SK-N-SH (cell line): ENCODE data around the gene AGBL4.

Experiments
- EP300 ChIP-seq, 2 experiments: IDR thresholded peaks; 2 replicates each; pipeline versions ENCODE4 v1.4.0 to v1.6.1; 2012; ENCODE audit warnings: borderline replicate concordance in 1 of 2, low read depth in 1 of 2, low read length in 1 of 2
- RFX5 ChIP-seq: IDR thresholded peaks from 2 replicates; pipeline ENCODE4 v1.6.1; 2012; ENCODE audit warnings: mild to moderate bottlenecking, improper control_type of control experiment, low read length
- SIN3A ChIP-seq: IDR thresholded peaks from 2 replicates; pipeline ENCODE4 v1.6.1; 2012; ENCODE audit warnings: low read depth, mild to moderate bottlenecking, low read length, moderate library complexity, borderline replicate concordance

GRCh38 chr1:49046305-49046704, 977.4 kb downstream of the AGBL4 start:
- no peak for TF ChIP-seq RFX5
- no peak for TF ChIP-seq SIN3A
- TF ChIP-seq EP300 (IDR thresholded peaks at IDR 0.05; ENCODE audit: borderline replicate concordance in 1 of 2, low read depth in 1 of 2, low read length in 1 of 2) = no peak
